Uterus (tissue), 4 donors: ENCODE data around the gene PODN. TPM values are rescaled to one million over a fixed set of nuclear protein-coding genes. Genes with fewer than 3 reads are reported as not detected.
A peak's percentile ranks its signal among the peaks of the same experiment; 100 is the strongest.

Experiments
- DNase-seq, 2 donors: peaks; one replicate each; pipeline ENCODE4 v3.0.0-alpha.2; 2019 to 2020
- H3K27ac ChIP-seq, 2 donors: fragments of 200-600 bp; sonication (generic); 1 replicate in 1 of 2; 2 replicates in 1 of 2; pipeline ENCODE4 v1.5.1; 2016 to 2018
- H3K27me3 ChIP-seq, 2 donors: fragments of 200-600 bp; sonication (generic); one replicate each; pipeline ENCODE4 v1.5.1; 2018 to 2019; ENCODE audit warnings: control low read depth in 1 of 2
- H3K36me3 ChIP-seq, 2 donors: fragments of 200-600 bp; sonication (generic); one replicate each; pipeline ENCODE4 v1.5.1; 2019; ENCODE audit warnings: control low read depth in 1 of 2
- H3K4me1 ChIP-seq, 2 donors: fragments of 200-600 bp; sonication (generic); one replicate each; pipeline ENCODE4 v1.5.1; 2018 to 2019; ENCODE audit warnings: control low read depth in 1 of 2
- H3K4me3 ChIP-seq, 2 donors: fragments of 200-600 bp; sonication (generic); 1 replicate in 1 of 2; 2 replicates in 1 of 2; pipeline ENCODE4 v1.5.1; 2018 to 2019; ENCODE audit warnings: mild to moderate bottlenecking in 1 of 2
- H3K9me3 ChIP-seq, 2 donors: fragments of 200-600 bp; sonication (generic); one replicate each; pipeline ENCODE4 v1.5.1; 2019; ENCODE audit warnings: control low read depth in 1 of 2
- POLR2A ChIP-seq, 2 donors: fragments of 450-650 bp; IDR thresholded peaks; one replicate each; pipeline ENCODE4 v1.6.1; 2016; ENCODE audit warnings: antibody characterized with exemption in 2 of 2, mild to moderate bottlenecking in 1 of 2, moderate library complexity in 1 of 2
- intact Hi-C: fragments of 100-400 bp; cut with DNase I; formaldehyde crosslinking; loops from one replicate; pipeline ENCODE4 v1.15.1; 2023; ENCODE audit warnings: low total_unique reads
- total RNA-seq, 4 donors: library from RNA; depleted of rRNA in 3 of 4; stranded (reverse); fragments of >200 nt in 3 of 4; gene quantifications; one replicate each; pipeline versions ENCODE4 v1.1.0 to v1.2.4, GENCODE V29; 2014 to 2023
- TF ChIP-seq, protein P1 (sequence below), 4 experiments: fragments of 200-600 bp in 2 of 4; fragments of 450-650 bp in 2 of 4; sonication (generic) in 2 of 4; IDR thresholded peaks; one replicate each; pipeline ENCODE4 v1.5.1; 2016 to 2019; ENCODE audit warnings: antibody characterized with exemption in 4 of 4, mild to moderate bottlenecking in 2 of 4, moderate library complexity in 1 of 4
- donor health status: DM: yes; HTN: yes; CAD: no.

Gene PODN
- total RNA-seq, 4 donors from 2014 or later: 20.9 to 100 (median 71.8) TPM

DNA sequence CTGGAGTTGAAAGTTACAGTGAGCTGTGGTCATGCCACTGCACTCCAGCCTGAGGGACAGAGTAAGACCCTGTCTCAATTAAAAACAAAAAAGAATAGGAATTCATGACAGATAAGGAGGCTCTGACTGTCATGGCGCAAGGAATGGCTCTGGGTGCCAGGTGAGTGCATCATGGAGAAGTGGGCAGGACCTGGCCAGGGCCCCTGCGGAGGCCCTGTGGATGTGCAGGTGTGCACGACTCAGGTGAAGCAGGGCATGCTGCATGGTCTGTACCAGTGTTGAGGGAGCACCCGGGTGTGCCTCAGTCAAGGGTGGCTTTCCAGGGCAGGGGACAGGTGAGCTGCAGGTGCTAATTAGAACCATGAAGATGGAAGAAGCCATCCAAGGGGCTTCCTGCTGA, 66.4 kb downstream of the PODN start:
- Histone ChIP-seq H3K36me3 (no peaks in the 10 kb centered on the region), H3K4me1 (peaks cover 5 to 11% of the 10 kb centered on the region in 2 donors), H3K9me3 (no peaks in the 10 kb centered on the region), H3K27ac (no peak overlapping the region), H3K4me3 (no peak overlapping the region), H3K27me3 (no peaks in the 10 kb centered on the region)
- intact Hi-C loops: no loop called here
- no peak for TF ChIP-seq POLR2A (IDR thresholded peaks at IDR 0.05)
- TF ChIP-seq, protein P1, sequence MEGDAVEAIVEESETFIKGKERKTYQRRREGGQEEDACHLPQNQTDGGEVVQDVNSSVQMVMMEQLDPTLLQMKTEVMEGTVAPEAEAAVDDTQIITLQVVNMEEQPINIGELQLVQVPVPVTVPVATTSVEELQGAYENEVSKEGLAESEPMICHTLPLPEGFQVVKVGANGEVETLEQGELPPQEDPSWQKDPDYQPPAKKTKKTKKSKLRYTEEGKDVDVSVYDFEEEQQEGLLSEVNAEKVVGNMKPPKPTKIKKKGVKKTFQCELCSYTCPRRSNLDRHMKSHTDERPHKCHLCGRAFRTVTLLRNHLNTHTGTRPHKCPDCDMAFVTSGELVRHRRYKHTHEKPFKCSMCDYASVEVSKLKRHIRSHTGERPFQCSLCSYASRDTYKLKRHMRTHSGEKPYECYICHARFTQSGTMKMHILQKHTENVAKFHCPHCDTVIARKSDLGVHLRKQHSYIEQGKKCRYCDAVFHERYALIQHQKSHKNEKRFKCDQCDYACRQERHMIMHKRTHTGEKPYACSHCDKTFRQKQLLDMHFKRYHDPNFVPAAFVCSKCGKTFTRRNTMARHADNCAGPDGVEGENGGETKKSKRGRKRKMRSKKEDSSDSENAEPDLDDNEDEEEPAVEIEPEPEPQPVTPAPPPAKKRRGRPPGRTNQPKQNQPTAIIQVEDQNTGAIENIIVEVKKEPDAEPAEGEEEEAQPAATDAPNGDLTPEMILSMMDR (IDR thresholded peaks at IDR 0.05): no peak
- DNase-seq: no peak

DNA sequence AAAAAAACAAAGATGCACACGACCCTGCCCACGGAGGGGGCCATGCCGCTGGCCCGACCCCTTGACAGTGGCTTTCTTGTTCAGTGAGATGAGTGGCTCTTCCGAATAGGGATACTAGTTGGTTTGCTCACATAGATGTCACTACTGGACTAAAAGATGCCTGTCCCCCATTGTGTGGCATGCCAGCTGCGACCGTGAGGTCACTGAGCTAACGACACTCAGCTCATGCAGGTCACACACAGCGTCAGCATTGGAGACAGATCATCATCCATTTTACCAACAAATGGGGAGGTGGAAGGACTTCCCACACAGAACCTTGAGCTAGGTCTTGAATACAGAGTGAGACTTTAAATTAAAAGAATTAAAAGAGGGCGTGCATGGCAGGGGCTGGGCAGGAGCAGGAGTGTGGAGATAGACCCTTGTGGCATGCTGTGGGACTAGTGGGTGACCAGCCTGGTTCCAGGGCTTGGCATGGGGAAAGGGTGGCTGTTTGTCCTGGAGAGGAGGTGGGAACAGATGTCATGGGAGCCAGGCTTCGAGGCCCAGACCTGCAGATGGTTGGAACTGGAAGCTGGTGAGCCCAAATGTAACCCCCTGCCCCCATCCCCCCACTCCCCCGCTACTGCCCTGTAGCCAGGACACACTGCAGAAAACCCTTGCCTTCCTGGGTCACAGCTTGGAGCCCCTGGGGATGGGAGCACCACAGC, 68.0 kb downstream of the PODN start:
- Histone ChIP-seq H3K27ac (peak overlapping the region; percentile 75 to 89), H3K4me3 (no peak overlapping the region), H3K4me1 (peaks cover 0 to 5% of the 10 kb centered on the region in 2 donors), H3K27me3 (no peaks in the 10 kb centered on the region), H3K9me3 (no peaks in the 10 kb centered on the region), H3K36me3 (no peaks in the 10 kb centered on the region)
- DNase-seq: peak; percentile 10 to 16
- intact Hi-C loops: no loop called here
- no peak for TF ChIP-seq POLR2A (IDR thresholded peaks at IDR 0.05)
- TF ChIP-seq, protein P1 (IDR thresholded peaks at IDR 0.05): no peak

DNA sequence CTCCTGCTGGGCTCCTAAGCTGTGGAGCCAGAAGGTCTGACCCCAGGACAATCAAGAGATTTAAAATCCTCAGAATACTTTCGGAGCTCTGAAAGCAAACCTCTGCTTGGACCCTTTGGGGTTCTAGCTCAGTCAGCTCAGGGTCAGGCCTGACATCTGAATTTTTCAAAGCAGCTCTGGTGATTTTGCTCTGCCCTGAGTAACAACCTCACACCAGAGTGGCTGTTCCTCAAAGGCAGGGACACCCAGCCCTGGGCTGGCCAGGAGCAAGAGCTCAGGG, 68.5 kb downstream of the PODN start:
- intact Hi-C loops: no loop called here
- no peak for DNase-seq
- Histone ChIP-seq H3K4me3 (no peak overlapping the region), H3K27me3 (no peaks in the 10 kb centered on the region), H3K36me3 (no peaks in the 10 kb centered on the region), H3K9me3 (no peaks in the 10 kb centered on the region), H3K27ac (peak overlapping the region; percentile 75 to 89), H3K4me1 (peaks cover 0 to 5% of the 10 kb centered on the region in 2 donors)
- TF ChIP-seq, protein P1 (IDR thresholded peaks at IDR 0.05): no peak
- no peak for TF ChIP-seq POLR2A (IDR thresholded peaks at IDR 0.05)

DNA sequence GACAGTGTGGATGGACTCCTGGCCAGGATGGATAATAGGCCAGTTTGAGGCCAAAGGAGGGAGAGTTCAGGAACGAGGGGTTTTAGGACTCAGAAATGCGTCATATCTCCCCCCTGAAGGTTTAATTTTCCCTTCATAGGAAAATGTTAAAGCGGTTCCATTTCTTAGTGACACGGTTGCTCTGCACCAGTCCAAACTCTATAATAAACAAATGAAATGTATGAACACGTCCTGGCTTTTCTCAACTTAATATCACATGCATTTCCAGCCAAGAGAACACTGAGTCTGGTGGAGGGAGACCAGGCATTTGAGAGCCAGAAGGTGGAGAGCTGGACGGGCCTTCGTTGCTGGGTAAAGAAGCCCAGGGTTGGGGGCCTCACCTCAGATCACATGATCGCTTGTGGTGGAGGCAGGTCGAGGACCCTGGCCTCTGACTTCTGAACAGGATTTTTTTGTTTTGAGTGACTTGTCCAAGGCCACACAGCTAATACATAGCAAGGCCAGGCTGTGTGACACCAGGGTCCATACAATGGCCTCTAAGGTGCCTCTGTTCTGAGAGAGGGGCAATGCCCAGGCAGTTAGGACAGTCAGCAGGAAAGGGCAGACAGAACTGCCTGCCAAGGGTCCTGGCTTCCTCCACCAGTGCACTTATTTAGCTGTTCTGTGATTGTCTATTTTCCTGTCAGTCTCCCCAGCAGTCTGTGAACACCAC, 69.0 kb downstream of the PODN start:
- no peaks in the 10 kb centered on the region for H3K27me3 ChIP-seq
- H3K4me3 ChIP-seq: no peak overlapping the region
- H3K4me1 ChIP-seq: peaks cover 0 to 5% of the 10 kb centered on the region in 2 donors
- intact Hi-C loops: no loop called here
- H3K36me3 ChIP-seq: no peaks in the 10 kb centered on the region
- H3K27ac ChIP-seq: peak overlapping the region; percentile 75 to 89
- no peaks in the 10 kb centered on the region for H3K9me3 ChIP-seq
- TF ChIP-seq, protein P1 (IDR thresholded peaks at IDR 0.05): no peak
- no peak for TF ChIP-seq POLR2A (IDR thresholded peaks at IDR 0.05)
- DNase-seq: peak; percentile 56 to 62

DNA sequence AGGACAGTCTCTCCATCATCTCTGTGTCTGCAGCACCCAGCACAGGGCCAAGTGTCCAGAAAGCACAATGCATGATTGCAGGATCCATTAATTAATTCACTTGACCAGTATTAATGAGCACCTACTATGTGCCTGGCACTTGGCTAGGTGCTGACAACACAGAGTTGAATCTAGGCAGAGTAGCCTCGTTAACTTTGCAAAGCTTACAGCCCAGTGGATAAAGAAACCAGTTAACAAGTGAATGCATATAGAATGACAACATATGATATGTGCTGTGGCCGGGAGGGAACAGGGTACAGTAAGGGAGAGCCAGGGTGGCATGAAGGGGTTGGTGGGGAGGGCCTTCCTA, 69.6 kb downstream of the PODN start:
- peak overlapping the region; percentile 75 to 89 for H3K27ac ChIP-seq
- peaks cover 0 to 5% of the 10 kb centered on the region in 2 donors for H3K4me1 ChIP-seq
- no peak for TF ChIP-seq POLR2A (IDR thresholded peaks at IDR 0.05)
- TF ChIP-seq, protein P1 (IDR thresholded peaks at IDR 0.05): no peak
- H3K4me3 ChIP-seq: no peak overlapping the region
- H3K36me3 ChIP-seq: no peaks in the 10 kb centered on the region
- no peaks in the 10 kb centered on the region for H3K9me3 ChIP-seq
- intact Hi-C loops: no loop called here
- peak in 1 of 2 donors; percentile 6 for DNase-seq
- H3K27me3 ChIP-seq: no peaks in the 10 kb centered on the region
